GM19023 (cell line): Measurements from ENCODE around the gene COX7B2.

Experiments used
- ATAC-seq: cut with Tn5 transposase; IDR thresholded peaks from one replicate; pipeline ENCODE4 v1.9.1; 2021; ENCODE audit warnings: mild to moderate bottlenecking, moderate library complexity; ENCODE audit not compliant: unreplicated experiment

The COX7B2 gene, protein sequence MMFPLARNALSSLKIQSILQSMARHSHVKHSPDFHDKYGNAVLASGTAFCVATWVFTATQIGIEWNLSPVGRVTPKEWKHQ

DNA sequence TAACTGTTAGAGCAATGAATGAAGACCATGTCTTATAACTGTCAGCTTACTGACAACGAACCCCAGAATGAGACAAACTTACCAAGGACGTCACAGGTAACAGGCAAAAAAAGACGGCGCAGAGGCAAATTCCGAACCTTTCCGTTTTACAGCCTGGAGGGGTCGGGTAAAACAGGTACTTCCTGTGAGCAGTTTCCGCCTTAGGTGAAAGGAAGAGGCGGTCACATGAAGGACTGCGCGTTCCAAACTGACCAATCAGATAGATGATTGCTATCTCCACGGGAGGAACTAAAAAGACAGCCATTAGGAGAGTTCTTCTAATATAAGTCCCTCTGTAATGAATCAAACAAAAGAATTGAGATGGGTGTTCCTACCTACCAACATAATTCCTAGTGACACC, at the start of gene COX7B2:
TSS of gene COX7B2 (minus strand) at position 168 of the 400 bp plus-strand sequence. CDS start 174,053 bp downstream, outside the sequence.
- no peak for ATAC-seq

DNA sequence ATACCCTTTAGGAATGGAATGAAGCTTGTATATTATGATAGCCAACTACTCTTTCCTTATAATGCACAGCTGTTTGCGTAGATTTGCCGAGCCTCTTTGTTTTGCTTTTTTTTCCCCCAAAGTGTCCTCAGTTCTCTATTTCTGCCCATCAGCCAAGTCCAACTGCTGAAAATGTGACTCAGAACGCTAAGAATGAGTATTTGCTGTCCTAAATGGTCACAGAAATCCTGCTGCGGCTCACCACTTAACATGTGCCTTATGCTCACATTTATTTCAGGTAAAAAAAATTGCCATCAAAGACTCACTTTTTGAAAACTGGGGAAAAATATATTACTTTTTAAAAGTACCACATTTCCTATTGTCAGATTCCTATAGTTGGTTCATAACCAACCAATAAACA, 47.4 kb upstream of the COX7B2 start:
- ATAC-seq, result no peak

DNA sequence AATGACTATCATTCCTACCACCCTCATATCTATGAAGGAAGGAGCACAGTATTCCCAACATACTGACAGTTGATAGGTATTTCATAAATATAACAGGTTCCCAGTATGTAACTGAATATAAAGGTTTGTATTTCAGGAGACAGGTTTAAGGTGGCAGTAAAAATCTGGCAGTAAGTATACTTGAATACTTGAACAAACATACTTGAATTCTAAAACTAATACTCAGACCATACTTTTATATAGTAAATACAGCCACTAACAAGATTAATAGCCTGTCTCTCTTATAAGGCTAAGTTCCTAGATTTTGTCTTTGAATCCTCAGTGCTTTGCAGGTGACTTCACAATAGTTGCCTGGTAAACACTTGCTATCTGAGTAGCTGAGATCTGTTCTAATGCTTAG, 46.6 kb upstream of the COX7B2 start:
- ATAC-seq, result no peak

- ATAC-seq, result no peak
Observed at GRCh38 chr4:46954643-46955042, 45.6 kb upstream of the COX7B2 start.

DNA sequence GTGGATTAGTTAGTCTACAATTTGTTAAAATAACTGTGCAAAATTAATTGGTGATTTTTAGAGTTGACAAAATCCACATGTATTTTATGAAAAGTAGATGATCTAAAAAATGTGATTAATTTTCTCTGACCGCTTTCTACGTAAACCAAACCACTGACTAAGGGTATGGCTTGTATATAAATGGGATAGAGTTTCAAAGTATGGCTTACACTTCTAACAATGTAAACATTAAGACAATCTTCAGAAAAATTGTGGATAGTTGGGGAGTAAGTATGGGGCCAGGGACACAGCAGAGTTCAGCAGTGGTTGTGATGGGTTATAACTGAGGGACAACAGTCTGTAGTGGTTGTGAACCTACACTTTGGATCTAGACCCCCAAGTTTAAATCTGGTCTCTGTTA, 44.5 kb upstream of the COX7B2 start:
- ATAC-seq, result no peak

GRCh38 chr4:46952451-46952850, 43.4 kb upstream of the COX7B2 start:
- no peak for ATAC-seq

DNA sequence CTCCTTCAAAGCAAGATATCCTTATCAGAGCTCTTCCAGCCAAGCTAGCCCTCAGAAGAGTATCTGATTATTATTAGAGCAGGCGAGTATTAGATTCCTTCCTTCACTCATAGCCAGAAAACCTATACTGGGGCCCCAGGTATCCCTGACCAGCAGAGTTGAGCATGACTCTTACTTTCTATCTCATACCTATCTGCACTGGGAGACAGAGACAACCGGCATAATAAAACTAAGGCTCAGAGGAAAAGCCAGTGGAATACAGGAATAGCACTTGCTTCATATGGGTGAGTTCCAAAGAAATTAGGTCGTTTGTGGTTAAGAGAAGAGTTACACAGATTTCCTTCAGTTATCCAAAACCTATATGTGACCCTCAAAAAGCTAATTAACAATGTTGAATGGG, 41.8 kb upstream of the COX7B2 start:
- no peak for ATAC-seq

DNA sequence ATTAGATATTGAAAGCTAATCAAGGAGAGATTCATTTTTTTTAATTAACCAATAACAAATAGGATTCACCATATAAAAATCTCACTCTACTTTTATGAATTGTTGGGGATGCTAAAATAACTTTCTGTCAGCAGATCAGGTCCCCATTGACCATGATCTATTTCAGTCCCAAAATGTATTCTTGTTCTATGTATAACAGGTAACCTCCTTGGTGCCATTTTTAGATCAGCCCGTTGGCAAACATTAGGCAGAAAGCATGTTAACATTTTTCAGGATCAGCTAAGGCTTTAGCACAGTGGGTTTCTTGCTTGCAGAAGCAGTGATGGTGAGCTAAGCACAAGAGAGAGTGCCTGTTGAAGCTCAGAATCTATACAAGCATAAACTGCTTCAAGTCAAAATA, 40.8 kb upstream of the COX7B2 start:
- no peak for ATAC-seq

- ATAC-seq, result no peak
Observed at GRCh38 chr4:46947541-46947940, 38.5 kb upstream of the COX7B2 start.

GRCh38 chr4:46946919-46947536, 38.0 kb upstream of the COX7B2 start:
- no peak for ATAC-seq

DNA sequence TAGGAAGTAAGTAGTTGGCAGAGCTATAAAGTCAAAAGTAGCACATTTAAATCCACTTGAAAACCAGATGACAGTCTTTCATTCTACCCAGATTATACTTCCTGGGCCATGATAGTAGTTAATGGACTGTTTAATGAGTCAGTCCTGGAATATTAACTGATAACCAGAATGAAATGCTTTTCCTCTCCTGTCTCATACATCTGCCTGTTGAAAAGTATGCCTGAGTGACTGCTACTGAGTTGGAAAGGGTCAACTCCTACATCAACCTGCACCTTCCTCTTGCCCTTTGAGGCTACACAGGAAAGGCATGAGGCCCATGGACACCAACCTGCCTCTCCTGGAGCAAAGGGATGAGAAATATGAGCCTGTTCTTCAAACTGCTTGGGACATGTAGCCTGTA, 36.0 kb upstream of the COX7B2 start:
- ATAC-seq, result no peak

DNA sequence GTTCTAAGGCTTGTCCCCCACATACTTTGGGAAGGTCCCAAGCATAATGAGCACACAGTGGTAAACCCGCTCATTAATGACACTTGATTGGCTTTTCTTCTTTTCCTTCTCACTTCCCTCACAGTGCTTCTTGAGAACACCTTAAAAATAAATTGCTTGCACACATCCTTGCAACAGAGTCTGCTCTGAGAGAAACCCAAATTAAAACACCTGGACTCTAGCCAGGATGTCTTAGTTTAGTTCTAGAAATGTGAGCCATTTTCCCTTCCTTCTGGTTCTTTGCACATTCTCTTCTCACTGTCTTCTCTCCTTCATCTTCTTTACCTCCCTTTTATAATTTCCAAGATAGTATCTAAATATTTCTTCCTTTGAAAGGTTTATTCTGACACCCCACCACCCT, 35.3 kb upstream of the COX7B2 start:
- no peak for ATAC-seq

- ATAC-seq, result no peak
Observed at GRCh38 chr4:46937493-46937892, 28.4 kb upstream of the COX7B2 start.

GRCh38 chr4:46934726-46935125, 25.7 kb upstream of the COX7B2 start:
- no peak for ATAC-seq

GRCh38 chr4:46933686-46934085, 24.6 kb upstream of the COX7B2 start:
- ATAC-seq, result no peak

DNA sequence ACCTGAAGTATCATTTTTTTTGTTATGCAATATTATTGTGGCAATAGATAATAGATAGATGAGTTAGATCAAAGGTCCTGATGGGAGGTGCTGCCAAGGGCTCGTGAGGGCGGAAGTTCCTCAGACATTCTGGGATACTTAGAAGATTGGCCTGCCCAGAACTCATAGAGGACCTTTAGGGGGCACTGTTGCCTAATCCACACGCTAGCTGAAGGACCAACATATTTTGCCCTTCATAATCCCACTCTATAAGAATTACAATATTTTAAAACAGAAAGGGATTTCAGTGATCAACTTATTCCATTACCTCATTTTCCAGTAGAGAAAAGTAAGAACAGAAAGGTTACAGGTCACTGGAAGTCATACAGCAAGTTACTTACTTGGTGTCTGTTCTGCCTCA, 22.9 kb upstream of the COX7B2 start:
- ATAC-seq, result peak; percentile 85

GRCh38 chr4:46930891-46931290, 21.8 kb upstream of the COX7B2 start:
- no peak for ATAC-seq

GRCh38 chr4:46927201-46927600, 18.2 kb upstream of the COX7B2 start:
- no peak for ATAC-seq

DNA sequence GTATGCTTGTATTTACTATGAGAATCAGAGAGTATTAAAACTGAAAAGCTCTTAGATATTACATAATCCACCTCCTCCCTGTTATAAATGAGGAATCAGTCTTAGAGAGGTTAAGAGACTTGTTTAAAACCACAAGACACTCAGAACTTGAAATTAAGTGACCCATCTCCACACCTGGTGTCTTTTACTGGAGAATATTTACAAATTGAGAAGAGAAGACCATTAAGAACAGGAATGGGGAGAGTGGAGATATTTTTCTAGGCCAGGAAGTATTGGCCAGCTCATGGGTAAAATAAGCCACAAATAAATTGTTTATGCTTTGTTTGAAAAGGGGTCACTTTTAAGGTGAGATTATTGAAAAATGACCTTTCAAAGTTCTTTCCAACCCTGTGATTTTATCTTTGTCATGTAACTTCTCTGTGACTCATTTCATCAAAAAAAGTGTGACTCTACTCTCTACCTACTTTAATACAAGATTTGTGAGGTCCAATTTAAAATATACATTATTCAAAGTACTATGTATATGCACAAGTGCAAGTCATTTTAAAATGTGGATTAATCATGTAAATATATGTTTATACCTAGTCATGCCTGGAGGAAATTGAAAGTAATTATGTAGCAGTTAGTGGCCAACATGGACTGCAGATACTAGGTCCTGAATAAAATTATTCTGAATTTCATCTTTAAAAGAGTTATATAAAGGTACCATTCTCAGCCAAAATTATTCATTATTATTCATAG, 15.9 kb upstream of the COX7B2 start:
- no peak for ATAC-seq

- ATAC-seq, result no peak
Observed at GRCh38 chr4:46922205-46922604, 13.2 kb upstream of the COX7B2 start.

DNA sequence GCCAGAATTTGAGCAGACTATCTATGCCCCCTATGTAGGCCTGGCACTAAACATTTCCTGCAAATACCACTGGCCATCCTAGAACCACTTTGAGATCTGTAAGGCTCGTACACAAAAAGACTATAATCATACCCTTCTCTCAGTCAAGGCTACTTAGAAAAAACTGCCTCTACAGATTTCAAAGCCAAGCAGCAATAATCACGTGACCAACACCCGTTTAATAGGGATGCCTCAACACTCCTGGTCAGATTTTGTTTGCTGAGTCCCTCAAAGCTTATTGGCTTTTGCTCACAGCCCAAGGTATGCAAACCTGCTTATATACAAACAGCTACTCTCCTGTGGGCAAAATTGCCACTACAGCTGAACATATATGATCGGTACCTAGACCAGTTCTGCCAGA, 897 bp downstream of the COX7B2 start:
- no peak for ATAC-seq

GRCh38 chr4:46900082-46900481, 9.0 kb downstream of the COX7B2 start:
- no peak for ATAC-seq

GRCh38 chr4:46894826-46895225, 14.2 kb downstream of the COX7B2 start:
- ATAC-seq, result no peak
